Retinal pigment epithelial cell (primary cell): Measurements from ENCODE around the gene LIN28B.
"Not testable (repeated sequence)": the region's sequence is repeated elsewhere in the genome, so short reads cannot be mapped to it uniquely, and the experiment has no call there.

Experiments used
- DNase-seq: peaks from one replicate; pipeline ENCODE4 v3.0.0-alpha.2; 2010; ENCODE audit warnings: low read depth
- H3K4me3 ChIP-seq: 2 replicates; pipeline ENCODE4 v1.5.1; 2011; ENCODE audit warnings: mild to moderate bottlenecking, low read length, control low read depth, moderate library complexity
- TF ChIP-seq, protein P1 (sequence below): conservative IDR thresholded peaks from 2 replicates; pipeline ENCODE4 v1.5.1; 2011; ENCODE audit warnings: low read depth, low read length, control low read depth, inconsistent platforms

The LIN28B gene

GRCh38 chr6:105077596-105078385, 120.9 kb downstream of the LIN28B start:
- TF ChIP-seq, protein P1, sequence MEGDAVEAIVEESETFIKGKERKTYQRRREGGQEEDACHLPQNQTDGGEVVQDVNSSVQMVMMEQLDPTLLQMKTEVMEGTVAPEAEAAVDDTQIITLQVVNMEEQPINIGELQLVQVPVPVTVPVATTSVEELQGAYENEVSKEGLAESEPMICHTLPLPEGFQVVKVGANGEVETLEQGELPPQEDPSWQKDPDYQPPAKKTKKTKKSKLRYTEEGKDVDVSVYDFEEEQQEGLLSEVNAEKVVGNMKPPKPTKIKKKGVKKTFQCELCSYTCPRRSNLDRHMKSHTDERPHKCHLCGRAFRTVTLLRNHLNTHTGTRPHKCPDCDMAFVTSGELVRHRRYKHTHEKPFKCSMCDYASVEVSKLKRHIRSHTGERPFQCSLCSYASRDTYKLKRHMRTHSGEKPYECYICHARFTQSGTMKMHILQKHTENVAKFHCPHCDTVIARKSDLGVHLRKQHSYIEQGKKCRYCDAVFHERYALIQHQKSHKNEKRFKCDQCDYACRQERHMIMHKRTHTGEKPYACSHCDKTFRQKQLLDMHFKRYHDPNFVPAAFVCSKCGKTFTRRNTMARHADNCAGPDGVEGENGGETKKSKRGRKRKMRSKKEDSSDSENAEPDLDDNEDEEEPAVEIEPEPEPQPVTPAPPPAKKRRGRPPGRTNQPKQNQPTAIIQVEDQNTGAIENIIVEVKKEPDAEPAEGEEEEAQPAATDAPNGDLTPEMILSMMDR, result peak; percentile 46
- no peak overlapping the region for H3K4me3 ChIP-seq
- DNase-seq, result peak; percentile 15

GRCh38 chr6:105078386-105078708, 121.4 kb downstream of the LIN28B start:
- TF ChIP-seq, protein P1, result no peak
- H3K4me3 ChIP-seq, result no peak overlapping the region
- no peak for DNase-seq

GRCh38 chr6:105080279-105080678, 123.4 kb downstream of the LIN28B start:
- DNase-seq, result no peak
- TF ChIP-seq, protein P1, result no peak

GRCh38 chr6:105081662-105082061, 124.8 kb downstream of the LIN28B start:
- DNase-seq, H3K4me3 ChIP-seq: not testable (repeated sequence)

More at GRCh38 chr6:105080279-105080678, 123.4 kb downstream of the LIN28B start:
- no peak overlapping the region for H3K4me3 ChIP-seq

- DNase-seq, result peak; percentile 25
Observed at GRCh38 chr6:105087571-105088211, 130.8 kb downstream of the LIN28B start.

DNA sequence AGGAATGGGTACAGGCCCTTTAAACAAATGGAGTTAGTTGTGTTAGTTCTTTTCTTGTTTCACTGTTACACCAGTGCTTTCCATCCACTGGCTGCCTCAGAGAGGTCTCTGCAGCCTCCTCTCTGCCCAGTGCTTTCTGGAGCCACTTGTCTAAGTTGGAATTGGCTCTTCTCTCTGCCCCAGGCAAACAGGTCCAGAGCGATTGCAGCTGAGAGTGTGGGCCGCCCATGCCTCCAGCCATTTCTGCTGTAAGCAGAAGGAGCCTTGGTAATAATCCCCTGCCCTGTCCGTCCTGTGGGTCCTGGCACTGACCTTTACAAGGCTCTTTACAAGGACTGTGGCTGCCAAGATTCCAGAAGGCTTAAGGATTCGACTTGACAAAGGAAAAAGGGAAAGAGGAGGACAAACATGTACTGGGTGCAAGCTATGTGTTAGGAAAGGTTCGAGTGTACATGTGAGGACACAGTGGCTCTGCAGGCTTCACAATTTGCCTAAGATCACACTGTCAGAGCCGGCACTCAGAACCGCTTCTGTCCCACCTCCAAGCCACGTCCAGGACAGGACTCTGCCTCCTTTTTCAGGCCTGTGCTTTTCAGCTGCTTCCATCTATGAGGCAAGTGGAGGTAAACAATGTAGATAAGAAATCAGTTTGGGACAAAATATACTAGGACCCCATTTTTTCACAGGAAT, 134.4 kb downstream of the LIN28B start:
- peak; percentile 55 for DNase-seq
- H3K4me3 ChIP-seq, result no peak overlapping the region
- TF ChIP-seq, protein P1, result no peak

More at GRCh38 chr6:105087571-105088211, 130.8 kb downstream of the LIN28B start:
- TF ChIP-seq, protein P1, result peak; percentile 75
- no peak overlapping the region for H3K4me3 ChIP-seq

DNA sequence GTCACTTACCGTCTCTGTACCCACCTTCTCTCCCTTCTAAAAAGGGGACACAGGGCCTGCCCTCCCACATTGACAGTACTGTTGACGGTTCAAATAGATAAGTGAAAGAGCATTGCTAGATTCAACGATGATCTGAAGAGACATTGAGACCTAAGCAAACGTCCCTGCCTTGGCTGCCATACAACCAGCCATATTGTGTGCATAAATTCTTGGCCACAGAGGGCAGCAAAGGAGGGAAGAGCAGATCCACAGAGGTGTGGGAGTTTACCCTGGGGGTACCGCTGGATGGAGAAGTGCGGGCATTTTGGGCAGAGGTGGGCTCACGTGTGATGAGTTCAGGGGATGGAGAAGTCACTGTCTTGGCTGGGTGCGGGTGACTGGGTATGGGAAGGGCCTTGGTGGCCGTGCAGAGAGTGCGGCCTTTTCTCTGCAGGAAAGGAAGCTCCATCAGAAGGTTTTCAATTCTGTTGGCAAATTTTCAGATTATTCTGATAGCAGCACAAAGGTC, 137.3 kb downstream of the LIN28B start:
- TF ChIP-seq, protein P1, result no peak
- no peak for DNase-seq
- no peak overlapping the region for H3K4me3 ChIP-seq
